ENCODE data around the gene HOMER2.

- no peak for TF ChIP-seq POLR2AphosphoS5 (IDR thresholded peaks at IDR 0.05)
- TF ChIP-seq, protein P1, sequence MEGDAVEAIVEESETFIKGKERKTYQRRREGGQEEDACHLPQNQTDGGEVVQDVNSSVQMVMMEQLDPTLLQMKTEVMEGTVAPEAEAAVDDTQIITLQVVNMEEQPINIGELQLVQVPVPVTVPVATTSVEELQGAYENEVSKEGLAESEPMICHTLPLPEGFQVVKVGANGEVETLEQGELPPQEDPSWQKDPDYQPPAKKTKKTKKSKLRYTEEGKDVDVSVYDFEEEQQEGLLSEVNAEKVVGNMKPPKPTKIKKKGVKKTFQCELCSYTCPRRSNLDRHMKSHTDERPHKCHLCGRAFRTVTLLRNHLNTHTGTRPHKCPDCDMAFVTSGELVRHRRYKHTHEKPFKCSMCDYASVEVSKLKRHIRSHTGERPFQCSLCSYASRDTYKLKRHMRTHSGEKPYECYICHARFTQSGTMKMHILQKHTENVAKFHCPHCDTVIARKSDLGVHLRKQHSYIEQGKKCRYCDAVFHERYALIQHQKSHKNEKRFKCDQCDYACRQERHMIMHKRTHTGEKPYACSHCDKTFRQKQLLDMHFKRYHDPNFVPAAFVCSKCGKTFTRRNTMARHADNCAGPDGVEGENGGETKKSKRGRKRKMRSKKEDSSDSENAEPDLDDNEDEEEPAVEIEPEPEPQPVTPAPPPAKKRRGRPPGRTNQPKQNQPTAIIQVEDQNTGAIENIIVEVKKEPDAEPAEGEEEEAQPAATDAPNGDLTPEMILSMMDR (IDR thresholded peaks at IDR 0.05) = no peak
These were observed 100.5 kb downstream of the HOMER2 start for GRCh38 chr15:82851981-82852511.
